K562 (cell line): ENCODE measurements around the gene ABHD3. TPM values are rescaled to one million over a fixed set of nuclear protein-coding genes. Genes with fewer than 3 reads are reported as not detected.

Experiments
- ATAC-seq: fragments of 200-7000 bp; cut with Tn5 transposase; 3 replicates; pipeline ENCODE4 v1.9.1; 2020; ENCODE audit warnings: moderate library complexity
- BruUV-seq: library from RNA; stranded (reverse); fragments of 400-500 nt; replicated peaks from 2 replicates; lab custom pipeline; 2021; lab: Mats Ljungman, UMichigan
- CTCF ChIA-PET: fragments of 300-600 bp; formaldehyde crosslinking; extraction: SDS; loops from one replicate; lab custom pipeline; 2021; ENCODE audit warnings: low intra/inter-chr PET ratio; lab: Yijun Ruan, JAX
- POLR2A ChIA-PET: fragments of 300-600, 350-650 bp; sonication (Branson Sonifier 250); formaldehyde crosslinking; extraction: SDS; loops from one replicate; lab custom pipeline; 2021; ENCODE audit warnings: antibody characterized with exemption, inconsistent platforms; lab: Yijun Ruan, JAX
- DNase-seq, 4 experiments: peaks; one replicate each; pipeline versions ENCODE4 v3.0.0 to v3.0.0-alpha.2; 2011 to 2018; ENCODE audit warnings: low spot score in 3 of 4, mixed read lengths in 3 of 4; ENCODE audit errors: extremely low read depth in 1 of 4
- FAIRE-seq: peaks from 2 replicates; lab custom pipeline; 2011; peaks lifted over from hg19 to GRCh38; lab: Jason Lieb, UNC
- H2AFZ ChIP-seq: 2 replicates; pipeline ENCODE4 v1.6.0; 2011; ENCODE audit warnings: low read depth, low read length, control low read depth, inconsistent platforms
- H3K27ac ChIP-seq: fragments of 200-600 bp; 3 replicates; pipeline ENCODE4 v1.8.0; 2011; ENCODE audit warnings: low read depth, mild to moderate bottlenecking, control low read depth, inconsistent platforms, low read length, moderate library complexity, mixed read lengths; ENCODE audit errors: extremely low read depth
- H3K27me3 ChIP-seq, 2 experiments: fragments of 300-600 bp in 1 of 2; 2 replicates in 1 of 2; 3 replicates in 1 of 2; pipeline versions ENCODE4 v1.6.0 to v1.8.0; 2011; ENCODE audit warnings: inconsistent platforms in 2 of 2, low read length in 2 of 2, mild to moderate bottlenecking in 1 of 2, mixed read lengths in 1 of 2, moderate library complexity in 1 of 2; ENCODE audit not compliant: control insufficient read depth in 2 of 2, insufficient read depth in 2 of 2
- H3K36me3 ChIP-seq: fragments of 300-600 bp; 3 replicates; pipeline ENCODE4 v1.8.0; 2011; ENCODE audit warnings: mild to moderate bottlenecking, low read length, inconsistent platforms; ENCODE audit not compliant: control insufficient read depth, insufficient read depth
- H3K4me1 ChIP-seq, 2 experiments: fragments of 200-600 bp in 1 of 2; replicated peaks in 1 of 2; 2 replicates in 1 of 2; 3 replicates in 1 of 2; pipeline versions ENCODE4 v1.5.1 to v1.8.0; 2011; ENCODE audit warnings: inconsistent platforms in 2 of 2, low read length in 2 of 2, mild to moderate bottlenecking in 1 of 2, mixed read lengths in 1 of 2, moderate library complexity in 1 of 2; ENCODE audit not compliant: control insufficient read depth in 2 of 2, insufficient read depth in 2 of 2
- H3K4me2 ChIP-seq: 2 replicates; pipeline ENCODE4 v1.6.1; 2011; ENCODE audit warnings: low read length, control low read depth, inconsistent platforms, mixed read lengths; ENCODE audit not compliant: insufficient read depth
- H3K4me3 ChIP-seq: fragments of 200-600 bp; sonication (generic), shearing (Covaris generic); 2 replicates; pipeline ENCODE4 v1.5.1; 2016; ENCODE audit warnings: control low read depth, inconsistent platforms
- H3K79me2 ChIP-seq: fragments of 200-600 bp; 3 replicates; pipeline ENCODE4 v1.8.0; 2011; ENCODE audit warnings: low read length, inconsistent platforms; ENCODE audit not compliant: control insufficient read depth, insufficient read depth
- H3K9ac ChIP-seq, 2 experiments: 2 replicates each; pipeline versions ENCODE4 v1.6.0 to v1.6.1; 2011; ENCODE audit warnings: low read depth in 2 of 2, low read length in 2 of 2, control low read depth in 1 of 2, inconsistent platforms in 1 of 2, mild to moderate bottlenecking in 1 of 2, mixed read lengths in 1 of 2; ENCODE audit not compliant: insufficient read depth in 1 of 2
- H3K9me1 ChIP-seq: one replicate; pipeline ENCODE4 v1.6.0; 2011; ENCODE audit warnings: inconsistent platforms, mild to moderate bottlenecking, low read length, moderate library complexity; ENCODE audit not compliant: control insufficient read depth, insufficient read depth
- H3K9me3 ChIP-seq: replicated peaks from 2 replicates; pipeline ENCODE4 v1.5.1; 2011; ENCODE audit warnings: low read depth, low read length, inconsistent platforms; ENCODE audit not compliant: control insufficient read depth, insufficient read depth
- H4K20me1 ChIP-seq: replicated peaks from 2 replicates; pipeline ENCODE4 v1.6.1; 2011; ENCODE audit warnings: low read length, inconsistent platforms, mixed read lengths; ENCODE audit not compliant: control insufficient read depth, insufficient read depth
- AFF1 ChIP-seq, 2 experiments: fragments of 450-650 bp; IDR thresholded peaks; 2 replicates each; pipeline ENCODE4 v1.6.1; 2018; ENCODE audit warnings: mild to moderate bottlenecking in 2 of 2, low read depth in 1 of 2; ENCODE audit not compliant: partially characterized antibody in 2 of 2
- ATF7 ChIP-seq: fragments of 450-650 bp; IDR thresholded peaks from 2 replicates; pipeline ENCODE4 v1.7.1; 2014; ENCODE audit warnings: mild to moderate bottlenecking, moderate library complexity
- CREB3 ChIP-seq: fragments of 450-650 bp; conservative IDR thresholded peaks from 2 replicates; pipeline ENCODE4 v1.6.1; 2016; ENCODE audit warnings: missing genetic modification characterization, low read depth, mild to moderate bottlenecking, missing compliant biosample characterization, moderate library complexity
- HMG20A ChIP-seq: fragments of 450-650 bp; formaldehyde crosslinking; conservative IDR thresholded peaks from 2 replicates; pipeline ENCODE4 v1.4.0; 2020; ENCODE audit warnings: mild to moderate bottlenecking, mixed read lengths
- NCOA2 ChIP-seq, 2 experiments: fragments of 450-650 bp; IDR thresholded peaks; 2 replicates each; pipeline ENCODE4 v1.6.1; 2018; ENCODE audit warnings: mild to moderate bottlenecking in 2 of 2, moderate library complexity in 1 of 2; ENCODE audit not compliant: partially characterized antibody in 2 of 2
- PTBP1 ChIP-seq: fragments of 200-400 bp; formaldehyde crosslinking; IDR thresholded peaks from 2 replicates; pipeline ENCODE4 v1.6.1; 2017; ENCODE audit warnings: low read depth, low read length
- RBM14 ChIP-seq: fragments of 200-400 bp; formaldehyde crosslinking; IDR thresholded peaks from 2 replicates; pipeline ENCODE4 v1.6.1; 2018; ENCODE audit warnings: low read depth, mild to moderate bottlenecking, low read length, moderate library complexity, borderline replicate concordance; ENCODE audit not compliant: insufficient read depth
- RBM25 ChIP-seq: fragments of 200-400 bp; formaldehyde crosslinking; IDR thresholded peaks from 2 replicates; pipeline ENCODE4 v1.6.1; 2018; ENCODE audit warnings: low read length, low read depth, moderate library complexity; ENCODE audit not compliant: severe bottlenecking
- ZNF232 ChIP-seq: sonication (generic); formaldehyde crosslinking; IDR thresholded peaks from 2 replicates; pipeline ENCODE4 v1.8.0; 2022; ENCODE audit warnings: mild to moderate bottlenecking, missing genetic modification reagents
- ZNF707 ChIP-seq: fragments of 250-450 bp; sonication (Bioruptor Pico); conservative IDR thresholded peaks from 2 replicates; pipeline ENCODE4 v1.8.0; 2022; ENCODE audit warnings: inconsistent platforms, mild to moderate bottlenecking, moderate library complexity
- WGBS: fragments of 100-300 bp; shearing (Covaris generic); methylation state at CpG from one replicate; pipeline ENCODE4 v1.1.6; 2016; ENCODE audit warnings: low coverage, mixed read lengths; ENCODE audit not compliant: insufficient coverage; ENCODE audit errors: missing lambda C conversion rate; 5-methylcytosine and 5-hydroxymethylcytosine counted together
- in situ Hi-C: fragments of 300-500 bp; cut with MboI; formaldehyde crosslinking; loops from 4 replicates; pipeline ENCODE4 v1.15.0; 2018; ENCODE audit warnings: inconsistent platforms, mixed read lengths
- intact Hi-C: fragments of 100-400 bp; cut with micrococcal nuclease; formaldehyde crosslinking; loops from 2 replicates; pipeline ENCODE4 v1.14.2; 2022
- polyA plus RNA-seq, 8 experiments: library from polyadenylated mRNA; depleted of rRNA in 4 of 8; stranded (reverse) in 5 of 8; unstranded in 3 of 8; fragments of >200 nt; fragmentation: Nextera tagmentation in 2 of 8; fragmentation: Illumina TruSeq in 1 of 8; extraction: Ambion mirVana in 2 of 8; extraction: Trizol in 1 of 8; gene quantifications; 2 replicates each; pipeline versions ENCODE4 v1.2.1 to v1.2.3, GENCODE V29; 2011 to 2014; ENCODE audit warnings: inconsistent platforms in 1 of 8, missing spikeins in 1 of 8
- total RNA-seq, 7 experiments: library from RNA; depleted of rRNA in 6 of 7; stranded (reverse); fragments of >200 nt in 6 of 7; fragmentation: Illumina TruSeq in 2 of 7; extraction: Trizol in 2 of 7; gene quantifications; 2 replicates each; pipeline versions ENCODE4 v1.2.1 to v1.2.3, GENCODE V29; 2011 to 2021; ENCODE audit warnings: low replicate concordance in 1 of 7
- TF ChIP-seq, protein P1 (sequence below): fragments of 200-400 bp; formaldehyde crosslinking; IDR thresholded peaks from 2 replicates; pipeline ENCODE4 v1.6.1; 2017; ENCODE audit warnings: mild to moderate bottlenecking, low read depth, low read length, moderate library complexity

The ABHD3 gene
- total and polyA plus RNA-seq, 9 of the 15 experiments (the other 6 are each of a cell fraction or from before 2014, with no cell fraction given), result 6.3 to 38.8 (median 19.4) TPM

- TF ChIP-seq ATF7, result peak; percentile 12; the same call in 1 of the 2 replicates
- TF ChIP-seq, all 486 proteins: peak for 3
Observed at GRCh38 chr18:21604671-21605070, 99.9 kb downstream of the ABHD3 start (continued).

DNA sequence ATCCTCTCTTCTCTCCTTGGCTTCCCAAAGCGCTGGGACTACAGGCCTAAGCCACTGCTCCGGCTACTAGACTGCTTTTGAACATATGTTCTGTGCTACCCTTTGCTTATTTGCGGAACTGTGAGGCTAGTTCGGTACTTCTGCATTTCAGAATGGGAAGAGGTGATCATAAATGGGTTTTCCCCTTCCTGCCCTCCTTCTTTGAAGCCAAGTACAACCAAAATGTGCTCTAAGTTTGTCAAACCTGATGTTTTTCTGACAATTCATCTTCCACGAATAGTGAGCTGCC, 102.3 kb downstream of the ABHD3 start:
- in situ Hi-C loops (no loop called here), intact Hi-C loops (no loop called here)
- POLR2A ChIA-PET, result interaction anchor here (1.1 kb wide), 1 partner anchor 10 kb away, joined by 6 read pairs; the partner anchor contains the start of gene SNRPD1
- no peaks in the 10 kb centered on the region for H3K36me3 ChIP-seq
- FAIRE-seq (no peak), DNase-seq (no peak), ATAC-seq (no peak)
- no peak overlapping the region for H3K9ac ChIP-seq
- peak overlapping the region; percentile 34 for H2AFZ ChIP-seq
- H3K4me2 ChIP-seq, result no peak overlapping the region
- no peaks in the 10 kb centered on the region for H3K9me3 ChIP-seq
- CTCF ChIA-PET, result no interaction called here
- peaks cover 32% of the 10 kb centered on the region for H3K79me2 ChIP-seq
- no peak overlapping the region for H3K4me3 ChIP-seq
- H3K27ac ChIP-seq, result no peak overlapping the region
- peaks cover 15 to 16% of the 10 kb centered on the region in 2 experiments for H3K4me1 ChIP-seq
- H3K9me1 ChIP-seq, result no peaks in the 10 kb centered on the region
- H4K20me1 ChIP-seq, result no peaks in the 10 kb centered on the region; the same call in 1 of the 2 replicates
- WGBS, result 92% methylated on average over 5 of the region's 5 CpGs
- H3K27me3 ChIP-seq, result no peaks in the 10 kb centered on the region
- BruUV-seq, result no TSS peak
- TF ChIP-seq, protein P1, sequence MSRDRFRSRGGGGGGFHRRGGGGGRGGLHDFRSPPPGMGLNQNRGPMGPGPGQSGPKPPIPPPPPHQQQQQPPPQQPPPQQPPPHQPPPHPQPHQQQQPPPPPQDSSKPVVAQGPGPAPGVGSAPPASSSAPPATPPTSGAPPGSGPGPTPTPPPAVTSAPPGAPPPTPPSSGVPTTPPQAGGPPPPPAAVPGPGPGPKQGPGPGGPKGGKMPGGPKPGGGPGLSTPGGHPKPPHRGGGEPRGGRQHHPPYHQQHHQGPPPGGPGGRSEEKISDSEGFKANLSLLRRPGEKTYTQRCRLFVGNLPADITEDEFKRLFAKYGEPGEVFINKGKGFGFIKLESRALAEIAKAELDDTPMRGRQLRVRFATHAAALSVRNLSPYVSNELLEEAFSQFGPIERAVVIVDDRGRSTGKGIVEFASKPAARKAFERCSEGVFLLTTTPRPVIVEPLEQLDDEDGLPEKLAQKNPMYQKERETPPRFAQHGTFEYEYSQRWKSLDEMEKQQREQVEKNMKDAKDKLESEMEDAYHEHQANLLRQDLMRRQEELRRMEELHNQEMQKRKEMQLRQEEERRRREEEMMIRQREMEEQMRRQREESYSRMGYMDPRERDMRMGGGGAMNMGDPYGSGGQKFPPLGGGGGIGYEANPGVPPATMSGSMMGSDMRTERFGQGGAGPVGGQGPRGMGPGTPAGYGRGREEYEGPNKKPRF, result no peak
- TF ChIP-seq HMG20A (CRISPR knock-in tag), result no peak
- TF ChIP-seq ZNF707, result no peak
- no peak for TF ChIP-seq NCOA2 (IDR thresholded peaks at IDR 0.05; ENCODE audit: partially characterized antibody in 2 of 2)
- TF ChIP-seq RBM14, result no peak
- no peak for TF ChIP-seq RBM25
- TF ChIP-seq PTBP1, result no peak
- TF ChIP-seq ZNF232 (CRISPR knock-in tag), result no peak
- no peak for TF ChIP-seq AFF1 (IDR thresholded peaks at IDR 0.05; ENCODE audit: low read depth in 1 of 2, partially characterized antibody in 2 of 2)
- no peak for TF ChIP-seq CREB3 (tag)
